Coronary artery (tissue), 2 donors: ENCODE measurements around the gene RAB9A.

Experiments
- DNase-seq: peaks from one replicate; pipeline ENCODE4 v3.0.0-alpha.2; 2017; ENCODE audit warnings: low spot score
- H3K27ac ChIP-seq, 2 donors: fragments of 200-600 bp; sonication (generic); one replicate each; pipeline ENCODE4 v1.5.1; 2016 to 2019
- H3K4me3 ChIP-seq: fragments of 200-600 bp; sonication (generic); 2 replicates; pipeline ENCODE4 v1.5.1; 2016; ENCODE audit warnings: mild to moderate bottlenecking, moderate library complexity
- CTCF ChIP-seq: fragments of 200-600 bp; sonication (generic); IDR thresholded peaks from one replicate; pipeline ENCODE4 v1.5.1; 2019; ENCODE audit warnings: antibody characterized with exemption

The RAB9A gene

DNA sequence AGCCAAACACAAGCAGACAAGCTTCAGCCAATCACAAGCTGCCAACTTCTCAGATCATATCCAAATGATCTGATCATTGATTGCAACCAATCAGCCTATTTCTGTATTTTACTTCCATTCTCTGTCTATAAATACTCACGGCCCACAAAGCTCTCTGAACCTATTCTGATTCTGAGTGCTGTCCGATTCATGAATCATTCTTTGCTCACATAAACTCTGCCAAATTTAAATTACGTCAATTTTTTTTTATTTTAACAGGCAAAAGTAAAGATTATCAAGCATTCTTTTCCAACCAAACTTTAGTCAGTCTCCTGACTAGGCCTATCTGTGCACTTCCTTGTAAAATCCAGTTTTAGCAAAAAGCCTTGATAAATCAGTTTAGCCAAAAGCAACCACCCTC lies 37.8 kb upstream of the RAB9A start:
- no peak for TF ChIP-seq CTCF
- Histone ChIP-seq H3K4me3 (no peak overlapping the region), H3K27ac (no peak overlapping the region)
- DNase-seq: no peak

GRCh38 chrX:13652287-13652793 lies 36.6 kb upstream of the RAB9A start:
- DNase-seq: no peak
- Histone ChIP-seq H3K27ac (peak overlapping the region; percentile 86 to 89), H3K4me3 (peak overlapping the region; percentile 89)
- TF ChIP-seq CTCF: no peak

DNA sequence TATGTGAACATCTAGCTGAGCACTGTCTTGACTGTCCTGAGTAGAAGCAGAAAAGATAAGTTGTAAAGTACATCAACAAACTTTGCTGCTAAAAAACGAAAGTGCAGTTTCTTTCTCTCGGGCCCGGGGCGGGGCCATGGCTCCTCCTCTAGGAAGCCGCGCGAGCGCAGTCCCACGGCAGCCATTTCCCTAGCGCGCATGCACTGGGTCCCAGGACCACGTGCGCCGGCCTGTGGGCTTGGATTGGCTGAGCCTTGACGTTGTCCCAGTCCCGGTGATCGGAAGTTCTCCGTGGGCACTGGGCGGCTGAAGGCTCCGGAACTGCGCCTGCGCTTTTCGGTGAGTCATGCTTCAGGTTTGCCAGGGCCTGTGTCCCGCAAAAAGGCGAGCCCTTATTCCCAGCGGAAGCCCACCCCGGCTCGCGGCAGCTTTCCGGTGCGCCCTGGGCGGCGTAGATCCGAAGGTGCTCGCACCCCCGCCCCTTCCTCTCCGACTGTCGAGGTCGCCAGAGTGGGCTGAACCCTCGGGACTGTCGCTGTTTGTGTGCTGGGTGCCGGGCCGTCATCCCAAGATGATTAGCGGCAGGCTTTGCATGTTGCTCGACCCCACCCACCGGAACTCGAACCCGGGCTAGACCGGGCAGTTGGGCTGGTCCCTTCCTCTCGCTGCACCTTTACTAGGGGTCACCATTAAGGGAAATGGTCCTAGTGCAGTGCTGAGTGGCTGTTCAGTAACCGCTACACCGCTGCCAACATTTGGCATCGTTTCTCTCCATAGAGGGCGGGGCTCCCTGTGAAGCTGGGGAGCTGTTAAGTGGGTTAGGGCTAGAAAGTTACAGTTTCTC lies 35.9 kb upstream of the RAB9A start, which contains the start of gene TCEANC:
TSS of gene TCEANC (plus strand) at position 292 of the 844 bp plus-strand sequence. CDS start 9,368 bp downstream, outside the sequence.
- H3K27ac ChIP-seq: peak within 1 kb of the TSS; percentile 89 to 98
- peak within 1 kb of the TSS; percentile 89 for H3K4me3 ChIP-seq
- no peak for TF ChIP-seq CTCF
- peak; percentile 99 for DNase-seq

GRCh38 chrX:13654116-13654515 lies 34.8 kb upstream of the RAB9A start:
- DNase-seq: no peak
- Histone ChIP-seq H3K4me3 (peak overlapping the region; percentile 89), H3K27ac (peak overlapping the region in 1 of 2 donors; percentile 98)
- no peak for TF ChIP-seq CTCF

GRCh38 chrX:13655674-13656073 lies 33.3 kb upstream of the RAB9A start:
- no peak for DNase-seq
- TF ChIP-seq CTCF: no peak
- H3K4me3 ChIP-seq: no peak overlapping the region
- H3K27ac ChIP-seq: no peak overlapping the region

DNA sequence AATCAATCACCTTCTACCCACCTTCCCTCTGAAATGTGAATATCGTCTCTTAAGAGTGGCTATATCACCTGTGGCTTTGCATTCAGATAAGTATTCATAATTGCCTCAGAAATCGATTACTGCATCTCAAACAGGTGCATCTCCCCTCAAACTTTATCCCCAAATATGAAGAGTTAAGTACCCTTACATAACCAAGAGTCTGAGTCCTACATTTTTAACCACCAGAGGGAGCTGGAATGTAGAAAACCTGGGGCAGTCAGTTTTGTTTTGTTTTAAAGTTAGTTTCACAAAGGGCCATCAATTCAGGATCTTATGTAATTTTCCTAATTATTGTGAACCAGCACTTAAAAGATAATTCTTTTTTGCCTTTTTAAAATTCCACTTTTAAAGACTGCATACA lies 30.3 kb upstream of the RAB9A start:
- Histone ChIP-seq H3K4me3 (no peak overlapping the region), H3K27ac (no peak overlapping the region)
- no peak for DNase-seq
- TF ChIP-seq CTCF: peak; percentile 51

GRCh38 chrX:13659063-13659462 lies 29.9 kb upstream of the RAB9A start:
- H3K4me3 ChIP-seq: no peak overlapping the region
- no peak for DNase-seq
- no peak overlapping the region for H3K27ac ChIP-seq
- TF ChIP-seq CTCF: no peak
